Esophagus muscularis mucosa (tissue), 4 donors: ENCODE data around the gene PTPRN2. TPM values are rescaled to one million over a fixed set of nuclear protein-coding genes. Genes with fewer than 3 reads are reported as not detected.

Source experiments
- DNase-seq: peaks from one replicate; pipeline ENCODE4 v3.0.0-alpha.2; 2017; ENCODE audit errors: extremely low spot score
- H3K27ac ChIP-seq, 4 donors: fragments of 200-600 bp; sonication (generic); replicated peaks in 1 of 4; 1 replicate in 3 of 4; 2 replicates in 1 of 4; pipeline ENCODE4 v1.5.1; 2016 to 2019; ENCODE audit warnings: mild to moderate bottlenecking in 1 of 4
- H3K27me3 ChIP-seq, 4 donors: fragments of 200-600 bp; sonication (generic); one replicate each; pipeline versions ENCODE4 v1.5.1 to v1.6.0; 2016 to 2019
- H3K36me3 ChIP-seq, 4 donors: fragments of 200-600 bp; sonication (generic); one replicate each; pipeline ENCODE4 v1.5.1; 2016 to 2019
- H3K4me1 ChIP-seq, 4 donors: fragments of 200-600 bp; sonication (generic); one replicate each; pipeline ENCODE4 v1.5.1; 2016 to 2019
- H3K4me3 ChIP-seq, 4 donors: fragments of 200-600 bp; sonication (generic); 1 replicate in 2 of 4; 2 replicates in 2 of 4; pipeline ENCODE4 v1.5.1; 2016 to 2019; ENCODE audit warnings: mild to moderate bottlenecking in 4 of 4, moderate library complexity in 1 of 4
- H3K9me3 ChIP-seq, 4 donors: fragments of 200-600 bp; sonication (generic); 1 replicate in 3 of 4; 2 replicates in 1 of 4; pipeline ENCODE4 v1.5.1; 2016 to 2019
- CTCF ChIP-seq, 3 experiments: fragments of 200-600 bp in 2 of 3; fragments of 450-650 bp in 1 of 3; sonication (generic) in 2 of 3; IDR thresholded peaks; one replicate each; pipeline ENCODE4 v1.5.1; 2017 to 2019; ENCODE audit warnings: antibody characterized with exemption in 3 of 3, mild to moderate bottlenecking in 2 of 3, moderate library complexity in 1 of 3
- EP300 ChIP-seq: sonication (generic); formaldehyde crosslinking; IDR thresholded peaks from one replicate; pipeline ENCODE4 v1.6.1; 2017; ENCODE audit warnings: antibody characterized with exemption
- POLR2A ChIP-seq: fragments of 450-650 bp; IDR thresholded peaks from one replicate; pipeline ENCODE4 v1.6.1; 2017; ENCODE audit warnings: antibody characterized with exemption, moderate library complexity, mild to moderate bottlenecking, low read depth
- POLR2AphosphoS5 ChIP-seq, 2 donors: sonication (generic); formaldehyde crosslinking; IDR thresholded peaks; one replicate each; pipeline ENCODE4 v1.6.1; 2017; ENCODE audit warnings: antibody characterized with exemption in 2 of 2
- WGBS: methylation state at CpG from one replicate; pipeline ENCODE4 v1.1.5; 2018; 5-methylcytosine and 5-hydroxymethylcytosine counted together
- intact Hi-C: fragments of 100-400 bp; cut with DNase I; formaldehyde crosslinking; loops from one replicate; pipeline ENCODE4 v1.15.1; 2023
- total RNA-seq, 4 donors: library from RNA; depleted of rRNA; stranded (reverse); fragments of >200 nt; gene quantifications; one replicate each; pipeline versions ENCODE4 v1.1.0 to v1.2.1, GENCODE V29; 2016

PTPRN2 gene
- total RNA-seq, 4 donors from 2014 or later = 2.1 to 3.1 (median 3.1) TPM

GRCh38 chr7:158142657-158143056 lies 445.0 kb downstream of the PTPRN2 start:
- Histone ChIP-seq H3K36me3 (no peaks in the 10 kb centered on the region), H3K27me3 (no peaks in the 10 kb centered on the region), H3K27ac (no peak overlapping the region), H3K4me3 (no peak overlapping the region), H3K4me1 (no peaks in the 10 kb centered on the region), H3K9me3 (peaks cover 0 to 2% (median 0%) of the 10 kb centered on the region in 4 donors)
- intact Hi-C loops = no loop called here
- no peak for DNase-seq
- TF ChIP-seq POLR2A = no peak
- TF ChIP-seq EP300 = no peak
- TF ChIP-seq POLR2AphosphoS5 (IDR thresholded peaks at IDR 0.05) = no peak
- no peak for TF ChIP-seq CTCF (IDR thresholded peaks at IDR 0.05)
- 92% methylated on average over 12 of the region's 12 CpGs for WGBS

- Histone ChIP-seq H3K27me3 (no peaks in the 10 kb centered on the region), H3K36me3 (no peaks in the 10 kb centered on the region), H3K4me3 (no peak overlapping the region), H3K4me1 (no peaks in the 10 kb centered on the region), H3K9me3 (peaks cover 0 to 2% (median 0%) of the 10 kb centered on the region in 4 donors), H3K27ac (no peak overlapping the region)
- TF ChIP-seq POLR2A (no peak), EP300 (no peak), CTCF (IDR thresholded peaks at IDR 0.05) (no peak), POLR2AphosphoS5 (IDR thresholded peaks at IDR 0.05) (no peak)
- DNase-seq = no peak
- WGBS = 90% methylated on average over 39 of the region's 39 CpGs
- intact Hi-C loops = no loop called here
Measured at GRCh38 chr7:158141806-158142518, 445.7 kb downstream of the PTPRN2 start.

- no peak overlapping the region for H3K4me3 ChIP-seq
- TF ChIP-seq POLR2AphosphoS5 (IDR thresholded peaks at IDR 0.05) (no peak), CTCF (IDR thresholded peaks at IDR 0.05) (no peak), POLR2A (no peak), EP300 (no peak)
- H3K4me1 ChIP-seq = no peaks in the 10 kb centered on the region
- DNase-seq = no peak
- H3K27me3 ChIP-seq = no peaks in the 10 kb centered on the region
- no peak overlapping the region for H3K27ac ChIP-seq
- no peaks in the 10 kb centered on the region for H3K36me3 ChIP-seq
- WGBS = 92% methylated on average over 17 of the region's 17 CpGs
- peaks cover 0 to 2% (median 0%) of the 10 kb centered on the region in 4 donors for H3K9me3 ChIP-seq
- intact Hi-C loops = no loop called here
Measured at GRCh38 chr7:158141221-158141582, 446.4 kb downstream of the PTPRN2 start.

GRCh38 chr7:158140538-158141220 lies 446.9 kb downstream of the PTPRN2 start:
- H3K4me1 ChIP-seq = no peaks in the 10 kb centered on the region
- no peaks in the 10 kb centered on the region for H3K27me3 ChIP-seq
- no peak overlapping the region for H3K4me3 ChIP-seq
- no peaks in the 10 kb centered on the region for H3K36me3 ChIP-seq
- 81% methylated on average over 28 of the region's 31 CpGs for WGBS
- no peak overlapping the region for H3K27ac ChIP-seq
- DNase-seq = no peak
- intact Hi-C loops = no loop called here
- peaks cover 0 to 2% (median 0%) of the 10 kb centered on the region in 4 donors for H3K9me3 ChIP-seq
- TF ChIP-seq EP300 (no peak), POLR2A (no peak), CTCF (IDR thresholded peaks at IDR 0.05) (no peak), POLR2AphosphoS5 (IDR thresholded peaks at IDR 0.05) (no peak)
